ENCODE measurements around the gene GRM8. TPM values are rescaled to one million over a fixed set of nuclear protein-coding genes. Genes with fewer than 3 reads are reported as not detected.
A peak's percentile ranks its signal among the peaks of the same experiment; 100 is the strongest.
"Not testable (repeated sequence)": the region's sequence is repeated elsewhere in the genome, so short reads cannot be mapped to it uniquely, and the experiment has no call there.

The GRM8 gene
- total and polyA plus RNA-seq, 10 of the 15 experiments (the other 5 are each of a cell fraction or from before 2014, with no cell fraction given), result 0.33 to 7.1 (median 0.45) TPM; not detected in 2

DNA sequence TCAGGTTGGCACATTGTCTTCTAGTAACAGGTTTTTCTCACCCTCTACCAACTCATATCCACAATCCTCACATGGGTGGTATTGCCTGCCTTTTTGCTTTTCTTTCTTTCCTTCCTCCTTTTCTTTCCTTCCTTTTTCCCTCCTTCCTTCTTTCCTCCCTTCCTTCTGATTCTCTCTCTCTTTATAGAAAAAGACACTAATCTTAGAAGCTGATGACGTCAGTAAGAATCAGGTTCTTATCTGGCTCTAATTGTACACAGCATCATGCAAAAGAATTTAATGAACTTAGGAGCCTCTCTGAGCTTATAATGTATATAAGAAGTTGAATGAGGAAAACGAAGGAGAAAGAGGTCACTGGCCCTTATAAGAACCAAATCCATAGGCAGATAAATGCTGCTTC lies 328.3 kb downstream of the GRM8 start (continued):
- TF ChIP-seq PRDM15 (CRISPR knock-in tag; IDR thresholded peaks at IDR 0.05), result no peak
- TF ChIP-seq NKRF (conservative IDR thresholded peaks at IDR 0.05), result no peak
- TF ChIP-seq NR2F1 (conservative IDR thresholded peaks at IDR 0.05), result no peak

DNA sequence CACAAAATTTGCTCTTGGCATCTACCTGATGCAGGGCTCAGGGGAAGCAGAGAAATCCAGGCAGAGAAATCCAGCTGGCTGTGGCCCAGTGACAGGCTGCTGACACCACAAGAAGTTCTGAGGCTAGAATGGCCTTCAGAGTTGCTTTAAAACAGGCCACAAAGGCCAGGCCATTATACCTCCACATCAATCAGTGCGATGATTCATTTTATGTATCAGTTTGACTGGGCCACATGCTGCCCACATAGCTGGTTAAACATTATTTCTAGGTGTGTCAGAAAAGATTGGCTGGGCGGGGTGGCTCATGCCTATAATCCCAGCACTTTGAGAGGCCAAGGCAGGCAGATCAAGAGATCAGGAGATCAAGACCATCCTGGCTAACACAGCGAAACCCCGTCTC lies 341.1 kb downstream of the GRM8 start:
- CTCF ChIA-PET; H3K4me2 ChIP-seq (ENCODE audit: control insufficient read depth, insufficient read depth); SMC1A ChIA-PET (ENCODE audit: uncharacterized antibody, unreplicated experiment); H3K27me3 ChIP-seq (replicated peaks in 1 of 2; ENCODE audit: control insufficient read depth in 2 of 2, insufficient read depth in 2 of 2, low read length in 1 of 2); H2AFZ ChIP-seq (ENCODE audit: control insufficient read depth, low read depth, low read length); H3K9ac ChIP-seq (ENCODE audit: control insufficient read depth, insufficient read depth, low read length); DNase-seq (ENCODE audit: low read depth, low spot score); H3K36me3 ChIP-seq (ENCODE audit: control insufficient read depth in 2 of 2, insufficient read depth in 2 of 2, low read length in 1 of 2); in situ Hi-C loops (cut with MboI); intact Hi-C loops (cut with micrococcal nuclease; ENCODE audit: unreplicated experiment); H3K27ac ChIP-seq (ENCODE audit: control insufficient read depth, insufficient read depth); FAIRE-seq; H3K4me3 ChIP-seq; POLR2A ChIA-PET; H3K4me1 ChIP-seq (ENCODE audit: control insufficient read depth, insufficient read depth, low read length); BruUV-seq (replicated peaks); H3K79me2 ChIP-seq (ENCODE audit: control insufficient read depth, insufficient read depth, low read length); RAD21 ChIA-PET (ENCODE audit: unreplicated experiment); H3K9me3 ChIP-seq (replicated peaks; ENCODE audit: control insufficient read depth, insufficient read depth, low read length); H4K20me1 ChIP-seq (ENCODE audit: control insufficient read depth, insufficient read depth): not testable (repeated sequence)
- WGBS (ENCODE audit: insufficient coverage, insufficient replicate concordance, low lambda C conversion rate, missing lambda C conversion rate), result 42% methylated on average over 4 of the region's 4 CpGs
- ATAC-seq, result peak; percentile 74

- CTCF ChIA-PET, result interaction anchor here (0.9 kb wide), 1 partner anchor 106 kb away, joined by 3 read pairs; no protein-coding TSS in a partner anchor
- DNase-seq (ENCODE audit: low read depth, low spot score); BruUV-seq (replicated peaks); H3K9ac ChIP-seq (ENCODE audit: control insufficient read depth, insufficient read depth, low read length); intact Hi-C loops (cut with micrococcal nuclease; ENCODE audit: unreplicated experiment); H4K20me1 ChIP-seq (ENCODE audit: control insufficient read depth, insufficient read depth); H3K9me3 ChIP-seq (replicated peaks; ENCODE audit: control insufficient read depth, insufficient read depth, low read length); H3K27me3 ChIP-seq (replicated peaks in 1 of 2; ENCODE audit: control insufficient read depth in 2 of 2, insufficient read depth in 2 of 2, low read length in 1 of 2); H3K4me2 ChIP-seq (ENCODE audit: control insufficient read depth, insufficient read depth); FAIRE-seq; H3K4me1 ChIP-seq (ENCODE audit: control insufficient read depth, insufficient read depth, low read length); H3K4me3 ChIP-seq; in situ Hi-C loops (cut with MboI); POLR2A ChIA-PET; RAD21 ChIA-PET (ENCODE audit: unreplicated experiment); H2AFZ ChIP-seq (ENCODE audit: control insufficient read depth, low read depth, low read length); H3K27ac ChIP-seq (ENCODE audit: control insufficient read depth, insufficient read depth); SMC1A ChIA-PET (ENCODE audit: uncharacterized antibody, unreplicated experiment); H3K79me2 ChIP-seq (ENCODE audit: control insufficient read depth, insufficient read depth, low read length); ATAC-seq; H3K36me3 ChIP-seq (ENCODE audit: control insufficient read depth in 2 of 2, insufficient read depth in 2 of 2, low read length in 1 of 2): not testable (repeated sequence)
These were observed 344.2 kb downstream of the GRM8 start for GRCh38 chr7:126908564-126908963.

DNA sequence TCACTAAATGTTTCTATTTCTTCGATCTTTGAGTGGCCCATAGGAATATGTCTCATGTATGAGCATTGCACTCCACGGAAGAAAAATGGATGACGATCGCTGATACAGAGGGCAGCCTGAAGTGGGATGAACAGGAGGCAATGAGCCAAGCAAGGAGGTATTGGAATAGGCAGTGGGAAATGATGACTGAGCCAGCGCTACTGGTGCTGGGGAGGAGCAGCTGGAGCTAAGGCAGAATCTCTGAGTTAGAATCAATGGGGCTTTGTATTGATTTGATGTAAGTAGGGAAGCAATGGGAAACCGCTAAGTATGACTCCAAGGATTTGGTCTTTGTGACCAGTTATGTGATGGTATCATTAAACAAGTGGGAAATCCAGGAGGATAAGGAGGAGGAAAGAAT lies 345.1 kb downstream of the GRM8 start:
- POLR2A ChIA-PET; SMC1A ChIA-PET (ENCODE audit: uncharacterized antibody, unreplicated experiment); H3K36me3 ChIP-seq (ENCODE audit: control insufficient read depth in 2 of 2, insufficient read depth in 2 of 2, low read length in 1 of 2); H2AFZ ChIP-seq (ENCODE audit: control insufficient read depth, low read depth, low read length); in situ Hi-C loops (cut with MboI); CTCF ChIA-PET; H4K20me1 ChIP-seq (ENCODE audit: control insufficient read depth, insufficient read depth); intact Hi-C loops (cut with micrococcal nuclease; ENCODE audit: unreplicated experiment); H3K79me2 ChIP-seq (ENCODE audit: control insufficient read depth, insufficient read depth, low read length); H3K9me3 ChIP-seq (replicated peaks; ENCODE audit: control insufficient read depth, insufficient read depth, low read length); ATAC-seq; H3K4me3 ChIP-seq; BruUV-seq (replicated peaks); H3K27ac ChIP-seq (ENCODE audit: control insufficient read depth, insufficient read depth); DNase-seq (ENCODE audit: low read depth, low spot score); H3K4me2 ChIP-seq (ENCODE audit: control insufficient read depth, insufficient read depth); H3K4me1 ChIP-seq (ENCODE audit: control insufficient read depth, insufficient read depth, low read length); H3K27me3 ChIP-seq (replicated peaks in 1 of 2; ENCODE audit: control insufficient read depth in 2 of 2, insufficient read depth in 2 of 2, low read length in 1 of 2); RAD21 ChIA-PET (ENCODE audit: unreplicated experiment); H3K9ac ChIP-seq (ENCODE audit: control insufficient read depth, insufficient read depth, low read length); FAIRE-seq: not testable (repeated sequence)
- 39% methylated on average over 6 of the region's 6 CpGs for WGBS (ENCODE audit: insufficient coverage, insufficient replicate concordance, low lambda C conversion rate, missing lambda C conversion rate)

All from GM12878 (cell line).